Measurements from ENCODE around the gene ATP2C2. TPM values are rescaled to one million over a fixed set of nuclear protein-coding genes. Genes with fewer than 3 reads are reported as not detected.

The ATP2C2 gene
- total RNA-seq, 1 experiment from 2014 or later: 26.0 TPM

DNA sequence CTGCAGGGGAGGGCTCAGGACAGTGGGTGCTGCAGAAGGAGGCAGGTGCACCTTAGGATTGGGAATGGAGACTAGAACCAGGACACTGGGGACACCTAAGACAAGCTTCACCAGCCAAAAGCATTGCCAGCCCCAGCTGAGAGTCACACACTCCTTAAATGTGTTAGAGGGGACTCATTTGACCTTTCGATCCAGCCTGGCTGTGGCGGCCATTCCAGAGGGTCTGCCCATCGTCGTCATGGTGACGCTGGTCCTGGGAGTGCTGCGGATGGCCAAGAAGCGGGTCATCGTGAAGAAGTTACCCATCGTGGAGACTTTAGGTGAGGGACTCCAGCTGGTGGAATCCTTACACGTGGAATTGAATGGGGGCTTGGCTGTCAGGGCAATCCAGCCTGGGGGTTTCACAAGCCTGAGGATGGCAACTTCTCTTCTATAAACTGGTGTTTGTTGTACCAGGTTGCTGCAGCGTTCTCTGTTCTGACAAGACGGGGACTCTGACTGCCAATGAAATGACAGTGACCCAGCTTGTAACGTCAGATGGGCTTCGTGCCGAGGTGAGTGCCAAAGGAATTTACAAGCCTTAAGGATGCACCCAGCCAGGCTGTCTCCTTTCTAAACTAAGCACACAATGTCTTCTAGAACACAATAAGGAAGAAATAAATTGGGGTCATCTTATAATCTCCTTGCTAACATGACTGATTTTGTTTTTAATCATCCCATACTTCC is 70.8 kb downstream of the ATP2C2 start:
- Histone ChIP-seq H2AFZ (ENCODE audit: low read length) (no peak overlapping the region), H3K4me2 (ENCODE audit: low read length) (no peak overlapping the region), H3K9me2 (replicated peaks; ENCODE audit: low read length) (no peaks in the 10 kb centered on the region), H3F3A (ENCODE audit: low read length, unreplicated experiment) (no peaks in the 10 kb centered on the region), H3K4me1 (ENCODE audit: insufficient read depth, low read length) (no peaks in the 10 kb centered on the region), H3K79me2 (ENCODE audit: low read length) (no peaks in the 10 kb centered on the region), H3K36me3 (ENCODE audit: low read depth, low read length) (no peaks in the 10 kb centered on the region), H3K27me3 (ENCODE audit: low read length) (no peaks in the 10 kb centered on the region), H3K27ac (ENCODE audit: low read length) (no peak overlapping the region), H4K20me1 (ENCODE audit: low read length) (no peaks in the 10 kb centered on the region), H3K9me3 (ENCODE audit: low read length) (no peaks in the 10 kb centered on the region), H3K9ac (ENCODE audit: low read length) (no peak overlapping the region), H3K4me3 (ENCODE audit: low read length) (no peak overlapping the region)
- ChIA-PET POLR2A (ENCODE audit: unreplicated experiment) (no interaction called here), CTCF (interaction anchor here (0.5 kb wide), 1 partner anchor 1101 kb away, joined by 11 read pairs; no protein-coding TSS in a partner anchor)
- BruUV-seq (replicated peaks): no TSS peak
- no peak for DNase-seq
- ATAC-seq: no peak
- TF ChIP-seq EZH2phosphoT487 (IDR thresholded peaks at IDR 0.05; ENCODE audit: borderline replicate concordance, low read length) (no peak), EZH2 (IDR thresholded peaks at IDR 0.05; ENCODE audit: low read length, unreplicated experiment) (no peak)
- TF ChIP-seq, protein P1, sequence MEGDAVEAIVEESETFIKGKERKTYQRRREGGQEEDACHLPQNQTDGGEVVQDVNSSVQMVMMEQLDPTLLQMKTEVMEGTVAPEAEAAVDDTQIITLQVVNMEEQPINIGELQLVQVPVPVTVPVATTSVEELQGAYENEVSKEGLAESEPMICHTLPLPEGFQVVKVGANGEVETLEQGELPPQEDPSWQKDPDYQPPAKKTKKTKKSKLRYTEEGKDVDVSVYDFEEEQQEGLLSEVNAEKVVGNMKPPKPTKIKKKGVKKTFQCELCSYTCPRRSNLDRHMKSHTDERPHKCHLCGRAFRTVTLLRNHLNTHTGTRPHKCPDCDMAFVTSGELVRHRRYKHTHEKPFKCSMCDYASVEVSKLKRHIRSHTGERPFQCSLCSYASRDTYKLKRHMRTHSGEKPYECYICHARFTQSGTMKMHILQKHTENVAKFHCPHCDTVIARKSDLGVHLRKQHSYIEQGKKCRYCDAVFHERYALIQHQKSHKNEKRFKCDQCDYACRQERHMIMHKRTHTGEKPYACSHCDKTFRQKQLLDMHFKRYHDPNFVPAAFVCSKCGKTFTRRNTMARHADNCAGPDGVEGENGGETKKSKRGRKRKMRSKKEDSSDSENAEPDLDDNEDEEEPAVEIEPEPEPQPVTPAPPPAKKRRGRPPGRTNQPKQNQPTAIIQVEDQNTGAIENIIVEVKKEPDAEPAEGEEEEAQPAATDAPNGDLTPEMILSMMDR (conservative IDR thresholded peaks at IDR 0.05; ENCODE audit: low read depth, low read length): no peak
- intact Hi-C loops (cut with micrococcal nuclease): no loop called here

DNA sequence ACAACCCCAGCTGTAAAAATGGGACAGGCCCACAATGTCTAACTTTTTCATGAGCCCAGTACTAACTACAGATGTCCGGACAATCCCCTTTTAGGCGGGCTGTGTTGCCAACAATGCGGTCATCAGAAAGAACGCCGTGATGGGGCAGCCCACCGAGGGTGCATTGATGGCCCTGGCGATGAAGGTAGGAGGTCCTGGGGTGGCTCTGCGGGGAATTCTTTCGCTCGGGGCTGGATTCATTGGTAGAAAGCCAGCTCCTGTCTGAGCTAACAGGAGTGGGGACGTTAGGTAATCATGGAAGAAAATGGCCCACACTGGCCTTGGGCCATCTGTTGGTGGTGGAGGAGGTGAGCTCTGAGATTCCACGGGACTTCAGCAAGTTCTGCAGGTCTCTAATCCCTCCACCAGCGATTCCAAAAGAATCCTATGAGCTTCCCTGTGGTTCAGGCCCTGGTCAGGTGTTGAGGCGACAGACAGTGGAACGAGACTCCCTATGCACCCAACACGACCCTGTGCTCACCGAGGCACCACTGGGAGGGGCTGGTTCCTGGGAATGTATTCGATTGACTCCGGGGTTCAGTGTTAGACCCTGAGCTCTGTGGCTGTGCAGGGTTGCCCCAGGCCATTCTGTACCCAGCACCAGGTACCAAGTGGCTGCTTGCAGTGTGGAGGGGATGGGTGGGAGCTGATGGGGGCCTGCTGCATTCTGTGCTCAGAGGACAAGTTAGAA is 74.2 kb downstream of the ATP2C2 start:
- H3K9me3 ChIP-seq (ENCODE audit: low read length): no peaks in the 10 kb centered on the region
- ChIA-PET CTCF (no interaction called here), POLR2A (ENCODE audit: unreplicated experiment) (no interaction called here)
- TF ChIP-seq, protein P1 (conservative IDR thresholded peaks at IDR 0.05; ENCODE audit: low read depth, low read length): no peak
- TF ChIP-seq EZH2phosphoT487 (IDR thresholded peaks at IDR 0.05; ENCODE audit: borderline replicate concordance, low read length) (no peak), EZH2 (IDR thresholded peaks at IDR 0.05; ENCODE audit: low read length, unreplicated experiment) (no peak)
- H3K9me2 ChIP-seq (replicated peaks; ENCODE audit: low read length): no peaks in the 10 kb centered on the region
- no TSS peak for BruUV-seq (replicated peaks)
- H3K4me3 ChIP-seq (ENCODE audit: low read length): no peak overlapping the region
- H4K20me1 ChIP-seq (ENCODE audit: low read length): no peaks in the 10 kb centered on the region
- no peaks in the 10 kb centered on the region for H3F3A ChIP-seq (ENCODE audit: low read length, unreplicated experiment)
- H3K27ac ChIP-seq (ENCODE audit: low read length): no peak overlapping the region
- H3K27me3 ChIP-seq (ENCODE audit: low read length): no peaks in the 10 kb centered on the region
- H3K4me2 ChIP-seq (ENCODE audit: low read length): no peak overlapping the region
- H3K4me1 ChIP-seq (ENCODE audit: insufficient read depth, low read length): peaks cover 4% of the 10 kb centered on the region; the same call in 1 of the 2 replicates
- DNase-seq: no peak
- no peak for ATAC-seq
- no peaks in the 10 kb centered on the region for H3K79me2 ChIP-seq (ENCODE audit: low read length)
- intact Hi-C loops (cut with micrococcal nuclease): no loop called here
- H2AFZ ChIP-seq (ENCODE audit: low read length): no peak overlapping the region
- H3K36me3 ChIP-seq (ENCODE audit: low read depth, low read length): no peaks in the 10 kb centered on the region
- H3K9ac ChIP-seq (ENCODE audit: low read length): no peak overlapping the region
